Measurements from ENCODE around the gene PYGO1. TPM values are rescaled to one million over a fixed set of nuclear protein-coding genes. Genes with fewer than 3 reads are reported as not detected.

PYGO1 gene
- total RNA-seq, 2 experiments from 2014 or later = not detected

DNA sequence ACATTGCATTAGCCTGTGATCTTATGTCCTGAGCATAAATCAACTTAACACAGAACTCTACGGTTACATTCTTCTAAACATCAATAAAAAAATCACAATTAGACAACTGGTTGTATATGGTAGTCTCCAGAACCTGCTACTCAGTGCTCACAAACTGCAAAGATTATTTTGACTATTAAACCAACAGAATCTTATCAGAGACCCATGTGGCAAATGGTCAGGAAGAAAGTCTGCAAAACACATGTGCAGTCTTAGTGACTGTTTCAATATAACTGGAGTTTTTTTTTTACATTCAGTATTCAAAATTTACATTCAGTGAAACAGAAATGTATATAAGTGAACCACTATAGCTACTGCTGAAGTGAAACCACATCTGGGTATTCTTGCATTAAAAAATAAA, 27.3 kb upstream of the PYGO1 start:
- H3K4me1 ChIP-seq (ENCODE audit: insufficient read depth, low read length) = no peaks in the 10 kb centered on the region
- ChIA-PET POLR2A (no interaction called here), CTCF (no interaction called here)
- H3K36me3 ChIP-seq (ENCODE audit: insufficient read depth, low read length) = no peaks in the 10 kb centered on the region
- peaks cover 59% of the 10 kb centered on the region for H3K27me3 Mint-ChIP-seq
- no peaks in the 10 kb centered on the region for H3K9me3 Mint-ChIP-seq
- no peak overlapping the region for H3K4me3 Mint-ChIP-seq
- ATAC-seq (ENCODE audit: poor library complexity) (no peak), DNase-seq (no peak)
- no peak overlapping the region for H3K27ac Mint-ChIP-seq
- TF ChIP-seq, protein P1, sequence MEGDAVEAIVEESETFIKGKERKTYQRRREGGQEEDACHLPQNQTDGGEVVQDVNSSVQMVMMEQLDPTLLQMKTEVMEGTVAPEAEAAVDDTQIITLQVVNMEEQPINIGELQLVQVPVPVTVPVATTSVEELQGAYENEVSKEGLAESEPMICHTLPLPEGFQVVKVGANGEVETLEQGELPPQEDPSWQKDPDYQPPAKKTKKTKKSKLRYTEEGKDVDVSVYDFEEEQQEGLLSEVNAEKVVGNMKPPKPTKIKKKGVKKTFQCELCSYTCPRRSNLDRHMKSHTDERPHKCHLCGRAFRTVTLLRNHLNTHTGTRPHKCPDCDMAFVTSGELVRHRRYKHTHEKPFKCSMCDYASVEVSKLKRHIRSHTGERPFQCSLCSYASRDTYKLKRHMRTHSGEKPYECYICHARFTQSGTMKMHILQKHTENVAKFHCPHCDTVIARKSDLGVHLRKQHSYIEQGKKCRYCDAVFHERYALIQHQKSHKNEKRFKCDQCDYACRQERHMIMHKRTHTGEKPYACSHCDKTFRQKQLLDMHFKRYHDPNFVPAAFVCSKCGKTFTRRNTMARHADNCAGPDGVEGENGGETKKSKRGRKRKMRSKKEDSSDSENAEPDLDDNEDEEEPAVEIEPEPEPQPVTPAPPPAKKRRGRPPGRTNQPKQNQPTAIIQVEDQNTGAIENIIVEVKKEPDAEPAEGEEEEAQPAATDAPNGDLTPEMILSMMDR (IDR thresholded peaks at IDR 0.05) = no peak
- H3K27ac ChIP-seq (ENCODE audit: low read depth in 1 of 2, low read length in 2 of 2) = no peak overlapping the region
- peaks cover 4 to 32% of the 10 kb centered on the region in 2 experiments for H3K27me3 ChIP-seq (ENCODE audit: control insufficient read depth in 1 of 2, insufficient read depth in 2 of 2, low read length in 2 of 2)
- no peaks in the 10 kb centered on the region for H3K4me1 Mint-ChIP-seq (ENCODE audit: low read depth)
- no peaks in the 10 kb centered on the region for H3K36me3 Mint-ChIP-seq (ENCODE audit: low read depth)
- H3K9me3 ChIP-seq (ENCODE audit: control insufficient read depth in 1 of 2, insufficient read depth in 1 of 2, low read length in 2 of 2) = no peaks in the 10 kb centered on the region
- intact Hi-C loops (cut with DNase I, micrococcal nuclease) = no loop called here
- no peak overlapping the region for H3K4me3 ChIP-seq (ENCODE audit: low read length)

DNA sequence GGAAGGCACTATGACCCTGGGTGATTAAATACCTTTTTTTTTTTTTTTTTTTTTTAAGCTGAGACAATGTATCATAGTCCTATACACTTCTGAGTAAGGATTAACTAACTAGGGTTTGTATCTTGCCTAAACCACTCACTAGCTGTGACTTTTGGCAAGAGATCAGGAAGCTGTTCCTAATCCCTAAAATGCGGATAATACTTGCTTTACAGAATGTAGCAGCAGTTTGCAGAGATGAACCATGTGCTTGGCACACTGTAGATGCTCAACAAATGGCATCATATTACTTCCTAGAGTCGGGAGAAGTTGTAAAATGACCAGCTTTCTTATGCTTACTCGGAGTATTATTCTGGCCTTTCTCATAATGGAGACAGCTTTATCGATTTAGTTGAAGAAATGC, 25.6 kb upstream of the PYGO1 start:
- Mint-ChIP-seq H3K27ac (no peak overlapping the region), H3K4me1 (ENCODE audit: low read depth) (no peaks in the 10 kb centered on the region), H3K9me3 (no peaks in the 10 kb centered on the region), H3K36me3 (ENCODE audit: low read depth) (no peaks in the 10 kb centered on the region), H3K4me3 (no peak overlapping the region), H3K27me3 (peaks cover 49% of the 10 kb centered on the region)
- H3K36me3 ChIP-seq (ENCODE audit: insufficient read depth, low read length) = no peaks in the 10 kb centered on the region
- ATAC-seq (ENCODE audit: poor library complexity) (no peak), DNase-seq (no peak)
- no peaks in the 10 kb centered on the region for H3K4me1 ChIP-seq (ENCODE audit: insufficient read depth, low read length)
- POLR2A ChIA-PET = no interaction called here
- TF ChIP-seq, protein P1 (IDR thresholded peaks at IDR 0.05) = no peak
- peaks cover 4 to 29% of the 10 kb centered on the region in 2 experiments for H3K27me3 ChIP-seq (ENCODE audit: control insufficient read depth in 1 of 2, insufficient read depth in 2 of 2, low read length in 2 of 2)
- H3K9me3 ChIP-seq (ENCODE audit: control insufficient read depth in 1 of 2, insufficient read depth in 1 of 2, low read length in 2 of 2) = peaks cover 0 to 1% of the 10 kb centered on the region in 2 experiments
- intact Hi-C loops (cut with DNase I, micrococcal nuclease) = no loop called here
- CTCF ChIA-PET = no interaction called here
- H3K4me3 ChIP-seq (ENCODE audit: low read length) = no peak overlapping the region
- H3K27ac ChIP-seq (ENCODE audit: low read depth in 1 of 2, low read length in 2 of 2) = no peak overlapping the region

DNA sequence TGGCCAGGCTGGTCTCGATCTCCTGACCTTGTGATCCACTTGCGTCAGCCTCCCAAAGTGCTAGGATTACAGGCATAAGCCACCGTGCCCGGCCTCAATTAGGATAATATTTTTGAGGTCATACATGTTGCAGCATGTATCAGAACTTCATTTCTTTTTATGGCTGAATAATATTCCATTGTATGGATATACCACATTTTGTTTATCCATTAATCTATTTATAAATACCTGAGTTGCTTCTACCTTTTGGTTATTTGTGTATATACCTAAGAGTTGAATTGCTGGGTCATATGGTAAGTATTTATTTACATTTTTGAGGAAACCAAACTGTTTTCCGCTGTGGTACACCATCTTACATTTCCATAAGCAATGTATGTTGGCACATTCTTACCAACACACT, 18.1 kb upstream of the PYGO1 start:
- H3K9me3 ChIP-seq (ENCODE audit: control insufficient read depth in 1 of 2, insufficient read depth in 1 of 2, low read length in 2 of 2) = peaks cover 0 to 16% of the 10 kb centered on the region in 2 experiments
- no peaks in the 10 kb centered on the region for H3K4me1 ChIP-seq (ENCODE audit: insufficient read depth, low read length)
- H3K36me3 ChIP-seq (ENCODE audit: insufficient read depth, low read length) = no peaks in the 10 kb centered on the region
- intact Hi-C loops (cut with DNase I, micrococcal nuclease) = no loop called here
- H3K4me3 ChIP-seq (ENCODE audit: low read length) = no peak overlapping the region
- ATAC-seq (ENCODE audit: poor library complexity) (no peak), DNase-seq (no peak)
- H3K27ac ChIP-seq (ENCODE audit: low read depth in 1 of 2, low read length in 2 of 2) = no peak overlapping the region
- TF ChIP-seq, protein P1 (IDR thresholded peaks at IDR 0.05) = no peak
- peaks cover 17% of the 10 kb centered on the region for H3K27me3 Mint-ChIP-seq
- H3K27me3 ChIP-seq (ENCODE audit: control insufficient read depth in 1 of 2, insufficient read depth in 2 of 2, low read length in 2 of 2) = peaks cover 0 to under 1% of the 10 kb centered on the region in 2 experiments
- no peak overlapping the region for H3K4me3 Mint-ChIP-seq
- ChIA-PET CTCF (no interaction called here), POLR2A (no interaction called here)
- no peak overlapping the region for H3K27ac Mint-ChIP-seq
- no peaks in the 10 kb centered on the region for H3K36me3 Mint-ChIP-seq (ENCODE audit: low read depth)
- no peaks in the 10 kb centered on the region for H3K4me1 Mint-ChIP-seq (ENCODE audit: low read depth)
- H3K9me3 Mint-ChIP-seq = peaks cover 4% of the 10 kb centered on the region
